Astrocyte (in vitro differentiated cells and primary cell): ENCODE results near the gene BBS12.

ENCODE experiments used
- EZH2 ChIP-seq: IDR thresholded peaks from 2 replicates; pipeline ENCODE4 v1.6.1; 2012; ENCODE audit warnings: mild to moderate bottlenecking, low read length, inconsistent platforms; ENCODE audit not compliant: insufficient read depth
- TF ChIP-seq, protein P1 (sequence below): IDR thresholded peaks from 2 replicates; pipeline ENCODE4 v1.5.1; 2011; ENCODE audit warnings: low read depth, mild to moderate bottlenecking, inconsistent platforms, low read length, moderate library complexity; ENCODE audit not compliant: insufficient read depth

DNA sequence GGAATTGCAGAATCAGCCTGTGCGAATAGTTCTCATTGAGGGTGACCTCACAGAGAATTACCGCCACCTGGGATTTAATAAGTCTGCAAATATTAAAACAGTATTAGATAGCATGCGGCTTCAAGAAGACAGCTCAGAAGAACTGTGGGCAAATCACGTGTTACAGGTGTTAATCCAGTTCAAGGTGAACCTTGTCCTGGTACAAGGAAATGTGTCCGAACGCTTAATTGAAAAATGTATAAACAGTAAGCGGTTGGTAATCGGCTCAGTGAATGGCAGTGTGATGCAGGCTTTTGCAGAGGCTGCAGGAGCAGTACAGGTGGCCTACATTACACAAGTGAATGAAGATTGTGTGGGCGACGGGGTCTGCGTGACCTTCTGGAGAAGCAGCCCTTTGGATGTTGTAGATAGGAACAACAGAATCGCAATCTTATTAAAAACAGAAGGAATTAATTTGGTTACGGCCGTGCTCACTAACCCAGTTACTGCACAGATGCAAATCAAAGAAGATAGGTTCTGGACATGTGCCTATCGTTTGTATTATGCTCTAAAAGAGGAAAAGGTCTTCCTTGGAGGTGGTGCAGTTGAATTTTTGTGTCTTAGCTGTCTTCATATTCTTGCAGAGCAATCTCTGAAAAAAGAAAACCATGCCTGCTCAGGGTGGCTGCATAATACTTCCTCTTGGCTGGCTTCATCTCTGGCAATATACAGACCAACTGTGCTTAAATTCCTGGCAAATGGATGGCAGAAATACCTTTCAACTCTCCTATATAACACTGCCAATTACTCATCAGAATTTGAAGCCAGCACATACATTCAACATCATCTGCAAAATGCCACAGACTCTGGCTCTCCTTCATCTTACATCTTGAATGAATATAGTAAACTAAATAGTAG lies 10.7 kb downstream of the BBS12 start:
- TF ChIP-seq, protein P1, sequence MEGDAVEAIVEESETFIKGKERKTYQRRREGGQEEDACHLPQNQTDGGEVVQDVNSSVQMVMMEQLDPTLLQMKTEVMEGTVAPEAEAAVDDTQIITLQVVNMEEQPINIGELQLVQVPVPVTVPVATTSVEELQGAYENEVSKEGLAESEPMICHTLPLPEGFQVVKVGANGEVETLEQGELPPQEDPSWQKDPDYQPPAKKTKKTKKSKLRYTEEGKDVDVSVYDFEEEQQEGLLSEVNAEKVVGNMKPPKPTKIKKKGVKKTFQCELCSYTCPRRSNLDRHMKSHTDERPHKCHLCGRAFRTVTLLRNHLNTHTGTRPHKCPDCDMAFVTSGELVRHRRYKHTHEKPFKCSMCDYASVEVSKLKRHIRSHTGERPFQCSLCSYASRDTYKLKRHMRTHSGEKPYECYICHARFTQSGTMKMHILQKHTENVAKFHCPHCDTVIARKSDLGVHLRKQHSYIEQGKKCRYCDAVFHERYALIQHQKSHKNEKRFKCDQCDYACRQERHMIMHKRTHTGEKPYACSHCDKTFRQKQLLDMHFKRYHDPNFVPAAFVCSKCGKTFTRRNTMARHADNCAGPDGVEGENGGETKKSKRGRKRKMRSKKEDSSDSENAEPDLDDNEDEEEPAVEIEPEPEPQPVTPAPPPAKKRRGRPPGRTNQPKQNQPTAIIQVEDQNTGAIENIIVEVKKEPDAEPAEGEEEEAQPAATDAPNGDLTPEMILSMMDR = no peak
- TF ChIP-seq EZH2 = no peak
